A549 (cell line): ENCODE results near the gene FAR2. TPM values are rescaled to one million over a fixed set of nuclear protein-coding genes. Genes with fewer than 3 reads are reported as not detected.

ENCODE experiments used
- ATAC-seq, 2 experiments: fragments of 200-7000 bp in 1 of 2; fragments of >200 bp in 1 of 2; cut with Nextera tagmentation in 1 of 2; cut with Tn5 transposase in 1 of 2; 3 replicates each; pipeline versions ENCODE4 v1.8.0 to v1.9.1; 2018 to 2020; ENCODE audit warnings: mild to moderate bottlenecking in 1 of 2, moderate library complexity in 1 of 2
- CTCF ChIA-PET: fragments of 300-600 bp; sonication (Branson Sonifier 250); formaldehyde crosslinking; extraction: SDS; loops from one replicate; lab custom pipeline; 2021; ENCODE audit warnings: antibody characterized with exemption, inconsistent platforms; lab: Yijun Ruan, JAX
- POLR2A ChIA-PET: fragments of 350-600 bp; formaldehyde crosslinking; extraction: SDS; loops from one replicate; lab custom pipeline; 2021; ENCODE audit warnings: antibody characterized with exemption, inconsistent platforms; lab: Yijun Ruan, JAX
- DNase-seq, 2 experiments: peaks; one replicate each; pipeline versions ENCODE4 v3.0.0 to v3.0.0-alpha.2; 2011 to 2016; ENCODE audit warnings: low read depth in 1 of 2, low spot score in 1 of 2
- FAIRE-seq: peaks from 2 replicates; lab custom pipeline; 2011; peaks lifted over from hg19 to GRCh38; lab: Jason Lieb, UNC
- H3K27ac ChIP-seq, 2 experiments: fragments of >200 bp; sonication (Bioruptor Twin); formaldehyde crosslinking; 3 replicates each; pipeline ENCODE4 v1.5.1; 2016 to 2017
- H3K4me1 ChIP-seq: fragments of >200 bp; sonication (Bioruptor Twin); formaldehyde crosslinking; 3 replicates; pipeline ENCODE4 v1.6.1; 2016
- H3K4me2 ChIP-seq: fragments of >200 bp; sonication (Bioruptor Twin); formaldehyde crosslinking; 3 replicates; pipeline ENCODE4 v1.6.1; 2016
- H3K4me3 ChIP-seq: fragments of >200 bp; sonication (Bioruptor Twin); formaldehyde crosslinking; 3 replicates; pipeline ENCODE4 v1.5.1; 2016
- H3K9me3 ChIP-seq: fragments of >200 bp; sonication (Bioruptor Twin); formaldehyde crosslinking; 3 replicates; pipeline ENCODE4 v1.6.1; 2016
- BHLHE40 ChIP-seq: IDR thresholded peaks from 2 replicates; pipeline ENCODE4 v1.6.1; 2012; ENCODE audit warnings: low read depth, low read length, inconsistent platforms
- CBX2 ChIP-seq: fragments of 200-600 bp; sonication (generic); IDR thresholded peaks from 2 replicates; pipeline ENCODE4 v1.6.1; 2016; ENCODE audit warnings: low read depth, mild to moderate bottlenecking, borderline replicate concordance
- CBX8 ChIP-seq: fragments of 200-600 bp; sonication (generic); IDR thresholded peaks from 2 replicates; pipeline ENCODE4 v1.6.1; 2016
- CEBPB ChIP-seq, 2 experiments: fragments of >200 bp in 1 of 2; sonication (Bioruptor Twin) in 1 of 2; formaldehyde crosslinking in 1 of 2; IDR thresholded peaks; 2 replicates each; pipeline ENCODE4 v1.6.1; 2012 to 2016
- CHD2 ChIP-seq: fragments of 150-350 bp; IDR thresholded peaks from 2 replicates; pipeline ENCODE4 v1.6.1; 2014; ENCODE audit warnings: low read length; ENCODE audit not compliant: partially characterized antibody
- EHMT2 ChIP-seq: fragments of 200-600 bp; sonication (generic); IDR thresholded peaks from 2 replicates; pipeline ENCODE4 v1.6.1; 2016; ENCODE audit warnings: antibody characterized with exemption, low read depth, mild to moderate bottlenecking, moderate library complexity
- EP300 ChIP-seq, 2 experiments: fragments of >200 bp; sonication (Bioruptor Twin); formaldehyde crosslinking; IDR thresholded peaks; 2 replicates in 1 of 2; 3 replicates in 1 of 2; pipeline ENCODE4 v1.6.1; 2016 to 2017
- FOSL2 ChIP-seq, 2 experiments: fragments of 450-650 bp in 1 of 2; fragments of >200 bp in 1 of 2; sonication (Bioruptor Twin) in 1 of 2; formaldehyde crosslinking; IDR thresholded peaks; 2 replicates each; pipeline versions ENCODE4 v1.5.0 to v1.6.1; 2016 to 2020; ENCODE audit warnings: mild to moderate bottlenecking in 1 of 2, moderate library complexity in 1 of 2
- FOXS1 ChIP-seq: fragments of 250-450 bp; sonication (Bioruptor Pico); IDR thresholded peaks from 2 replicates; pipeline ENCODE4 v1.5.0; 2020; ENCODE audit warnings: mild to moderate bottlenecking, moderate library complexity
- HDAC2 ChIP-seq: fragments of 200-600 bp; sonication (generic); IDR thresholded peaks from 2 replicates; pipeline ENCODE4 v1.6.1; 2016
- HOXA7 ChIP-seq: fragments of 250-450 bp; sonication (Bioruptor Pico); IDR thresholded peaks from 2 replicates; pipeline ENCODE4 v1.5.0; 2020; ENCODE audit warnings: mild to moderate bottlenecking, moderate library complexity
- HOXB13 ChIP-seq: fragments of 250-450 bp; sonication (Bioruptor Pico); IDR thresholded peaks from 2 replicates; pipeline ENCODE4 v1.5.0; 2020; ENCODE audit warnings: low read depth, mild to moderate bottlenecking, moderate library complexity
- KDM5A ChIP-seq: fragments of 200-600 bp; sonication (generic); IDR thresholded peaks from 2 replicates; pipeline ENCODE4 v1.6.1; 2016; ENCODE audit warnings: antibody characterized with exemption, mild to moderate bottlenecking
- MAFK ChIP-seq: fragments of 450-650 bp; IDR thresholded peaks from 2 replicates; pipeline ENCODE4 v1.6.1; 2014; ENCODE audit not compliant: partially characterized antibody
- NFE2L2 ChIP-seq: fragments of 150-350 bp; conservative IDR thresholded peaks from 2 replicates; pipeline ENCODE4 v1.6.1; 2014; ENCODE audit warnings: low read length
- NPAS2 ChIP-seq: fragments of 250-450 bp; sonication (Bioruptor Pico); IDR thresholded peaks from 2 replicates; pipeline ENCODE4 v1.8.0; 2022; ENCODE audit warnings: mild to moderate bottlenecking, moderate library complexity, borderline replicate concordance
- PBX3 ChIP-seq: IDR thresholded peaks from 2 replicates; pipeline ENCODE4 v1.6.1; 2012
- PHF8 ChIP-seq: fragments of 200-600 bp; sonication (generic); IDR thresholded peaks from 2 replicates; pipeline ENCODE4 v1.6.1; 2016; ENCODE audit warnings: low read depth, mild to moderate bottlenecking, antibody characterized with exemption, moderate library complexity, borderline replicate concordance
- POLR2A ChIP-seq: IDR thresholded peaks from 2 replicates; pipeline ENCODE4 v1.6.1; 2012; ENCODE audit warnings: mild to moderate bottlenecking, low read length
- POLR2AphosphoS2 ChIP-seq: conservative IDR thresholded peaks from 2 replicates; pipeline ENCODE4 v1.6.1; 2012; ENCODE audit warnings: low read length, improper control_type of control experiment, inconsistent platforms
- RAD21 ChIP-seq, 2 experiments: fragments of >200 bp in 1 of 2; sonication (Bioruptor Twin) in 1 of 2; formaldehyde crosslinking in 1 of 2; IDR thresholded peaks in 1 of 2; conservative IDR thresholded peaks in 1 of 2; 2 replicates in 1 of 2; 3 replicates in 1 of 2; pipeline ENCODE4 v1.6.1; 2012 to 2018; ENCODE audit warnings: inconsistent platforms in 1 of 2
- RARB ChIP-seq: fragments of 250-450 bp; sonication (Bioruptor Pico); IDR thresholded peaks from 2 replicates; pipeline ENCODE4 v1.8.0; 2021; ENCODE audit warnings: mild to moderate bottlenecking, moderate library complexity
- RCOR1 ChIP-seq: fragments of 150-350 bp; IDR thresholded peaks from 2 replicates; pipeline ENCODE4 v1.6.1; 2014; ENCODE audit warnings: antibody characterized with exemption, low read length, low read depth
- RFX5 ChIP-seq: fragments of 450-650 bp; IDR thresholded peaks from 2 replicates; pipeline ENCODE4 v1.7.1; 2014; ENCODE audit warnings: antibody characterized with exemption, mild to moderate bottlenecking, moderate library complexity
- RNF2 ChIP-seq: fragments of 200-600 bp; sonication (generic); IDR thresholded peaks from 2 replicates; pipeline ENCODE4 v1.6.1; 2016; ENCODE audit warnings: low read depth, mild to moderate bottlenecking, antibody characterized with exemption, moderate library complexity, borderline replicate concordance
- SMC3 ChIP-seq: fragments of >200 bp; sonication (Bioruptor Twin); formaldehyde crosslinking; IDR thresholded peaks from 3 replicates; pipeline ENCODE4 v1.6.1; 2018; ENCODE audit warnings: inconsistent platforms
- SREBF2 ChIP-seq: fragments of 450-650 bp; IDR thresholded peaks from 2 replicates; pipeline ENCODE4 v1.6.1; 2014; ENCODE audit warnings: mild to moderate bottlenecking, moderate library complexity
- ZC3H11A ChIP-seq: fragments of 450-650 bp; IDR thresholded peaks from 2 replicates; pipeline ENCODE4 v1.6.1; 2014; ENCODE audit warnings: antibody characterized with exemption, mild to moderate bottlenecking
- WGBS: methylation state at CpG from one replicate; pipeline ENCODE4 v1.1.6; 2017; ENCODE audit errors: missing lambda C conversion rate; 5-methylcytosine and 5-hydroxymethylcytosine counted together
- polyA plus RNA-seq, 4 experiments: library from polyadenylated mRNA; depleted of rRNA in 3 of 4; stranded (reverse); fragments of >200 nt; fragmentation: RNase III in 1 of 4; extraction: RNeasy Plus Mini Kit Qiagen cat#74134 plus additional on column Dnase treatment in 1 of 4; gene quantifications; 2 replicates in 3 of 4; 3 replicates in 1 of 4; pipeline ENCODE4 v1.2.3, GENCODE V29; 2011 to 2017
- TF ChIP-seq, protein P1 (sequence below): fragments of 250-450 bp; sonication (Bioruptor Pico); IDR thresholded peaks from 2 replicates; pipeline ENCODE4 v1.5.0; 2020; ENCODE audit warnings: low read depth, mild to moderate bottlenecking, moderate library complexity
- TF ChIP-seq, protein P2 (sequence below): IDR thresholded peaks from 2 replicates; pipeline ENCODE4 v1.6.1; 2012; ENCODE audit warnings: low read depth, borderline replicate concordance
- TF ChIP-seq, protein P3 (sequence below): fragments of >200 bp; sonication (Bioruptor Twin); formaldehyde crosslinking; IDR thresholded peaks from 3 replicates; pipeline ENCODE4 v1.5.1; 2016

The FAR2 gene
- polyA plus RNA-seq, 2 of the 4 experiments (the other 2 are of a cell fraction): 0.06 TPM; not detected in 1

GRCh38 chr12:29198901-29199300 lies 49.8 kb downstream of the FAR2 start:
- DNase-seq (no peak), ATAC-seq (no peak), FAIRE-seq (no peak)
- POLR2A ChIA-PET: no interaction called here
- CTCF ChIA-PET: no interaction called here
- WGBS: 20% methylated on average over 1 of the region's 1 CpG
- Histone ChIP-seq H3K27ac (no peak overlapping the region), H3K4me2 (no peak overlapping the region), H3K4me1 (no peaks in the 10 kb centered on the region), H3K9me3 (no peaks in the 10 kb centered on the region), H3K4me3 (no peak overlapping the region)
- TF ChIP-seq, protein P1, sequence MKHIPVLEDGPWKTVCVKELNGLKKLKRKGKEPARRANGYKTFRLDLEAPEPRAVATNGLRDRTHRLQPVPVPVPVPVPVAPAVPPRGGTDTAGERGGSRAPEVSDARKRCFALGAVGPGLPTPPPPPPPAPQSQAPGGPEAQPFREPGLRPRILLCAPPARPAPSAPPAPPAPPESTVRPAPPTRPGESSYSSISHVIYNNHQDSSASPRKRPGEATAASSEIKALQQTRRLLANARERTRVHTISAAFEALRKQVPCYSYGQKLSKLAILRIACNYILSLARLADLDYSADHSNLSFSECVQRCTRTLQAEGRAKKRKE (CRISPR knock-in tag): no peak
- TF ChIP-seq CEBPB (IDR thresholded peaks at IDR 0.05): no peak
- TF ChIP-seq HOXB13 (CRISPR knock-in tag): no peak
- no peak for TF ChIP-seq NPAS2 (CRISPR knock-in tag)
- TF ChIP-seq SREBF2: no peak
- no peak for TF ChIP-seq PBX3
- no peak for TF ChIP-seq BHLHE40
- no peak for TF ChIP-seq CBX2
- TF ChIP-seq KDM5A: no peak
- TF ChIP-seq CBX8: no peak
- TF ChIP-seq FOSL2 (IDR thresholded peaks at IDR 0.05): no peak
- TF ChIP-seq FOSL2 (CRISPR knock-in tag; IDR thresholded peaks at IDR 0.05): no peak
- no peak for TF ChIP-seq RFX5
- TF ChIP-seq HOXA7: no peak
- no peak for TF ChIP-seq HDAC2
- no peak for TF ChIP-seq PHF8
- TF ChIP-seq NFE2L2: no peak
- TF ChIP-seq POLR2AphosphoS2: no peak

- POLR2A ChIA-PET: no interaction called here
- H3K27ac ChIP-seq: no peak overlapping the region
- no peak overlapping the region for H3K4me2 ChIP-seq
- no peak for TF ChIP-seq MAFK
- no peak for TF ChIP-seq EHMT2
- TF ChIP-seq NPAS2 (CRISPR knock-in tag): no peak
- TF ChIP-seq CEBPB (IDR thresholded peaks at IDR 0.05): no peak
- TF ChIP-seq CHD2: no peak
- no peak for TF ChIP-seq FOXS1 (CRISPR knock-in tag)
- no peak for TF ChIP-seq KDM5A
- TF ChIP-seq, protein P2, sequence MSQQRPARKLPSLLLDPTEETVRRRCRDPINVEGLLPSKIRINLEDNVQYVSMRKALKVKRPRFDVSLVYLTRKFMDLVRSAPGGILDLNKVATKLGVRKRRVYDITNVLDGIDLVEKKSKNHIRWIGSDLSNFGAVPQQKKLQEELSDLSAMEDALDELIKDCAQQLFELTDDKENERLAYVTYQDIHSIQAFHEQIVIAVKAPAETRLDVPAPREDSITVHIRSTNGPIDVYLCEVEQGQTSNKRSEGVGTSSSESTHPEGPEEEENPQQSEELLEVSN: no peak
- no peak for TF ChIP-seq SMC3
- TF ChIP-seq RAD21 (conservative IDR thresholded peaks at IDR 0.05 in 1 of 2, IDR thresholded peaks at IDR 0.05 in 1 of 2): no peak
- TF ChIP-seq RCOR1: no peak
- no peak for TF ChIP-seq CBX2
- no peak for TF ChIP-seq RNF2
- TF ChIP-seq, protein P3, sequence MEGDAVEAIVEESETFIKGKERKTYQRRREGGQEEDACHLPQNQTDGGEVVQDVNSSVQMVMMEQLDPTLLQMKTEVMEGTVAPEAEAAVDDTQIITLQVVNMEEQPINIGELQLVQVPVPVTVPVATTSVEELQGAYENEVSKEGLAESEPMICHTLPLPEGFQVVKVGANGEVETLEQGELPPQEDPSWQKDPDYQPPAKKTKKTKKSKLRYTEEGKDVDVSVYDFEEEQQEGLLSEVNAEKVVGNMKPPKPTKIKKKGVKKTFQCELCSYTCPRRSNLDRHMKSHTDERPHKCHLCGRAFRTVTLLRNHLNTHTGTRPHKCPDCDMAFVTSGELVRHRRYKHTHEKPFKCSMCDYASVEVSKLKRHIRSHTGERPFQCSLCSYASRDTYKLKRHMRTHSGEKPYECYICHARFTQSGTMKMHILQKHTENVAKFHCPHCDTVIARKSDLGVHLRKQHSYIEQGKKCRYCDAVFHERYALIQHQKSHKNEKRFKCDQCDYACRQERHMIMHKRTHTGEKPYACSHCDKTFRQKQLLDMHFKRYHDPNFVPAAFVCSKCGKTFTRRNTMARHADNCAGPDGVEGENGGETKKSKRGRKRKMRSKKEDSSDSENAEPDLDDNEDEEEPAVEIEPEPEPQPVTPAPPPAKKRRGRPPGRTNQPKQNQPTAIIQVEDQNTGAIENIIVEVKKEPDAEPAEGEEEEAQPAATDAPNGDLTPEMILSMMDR: no peak
- no peak for TF ChIP-seq RFX5
- no peak for TF ChIP-seq ZC3H11A
- TF ChIP-seq POLR2A: no peak
- TF ChIP-seq EP300 (IDR thresholded peaks at IDR 0.05): no peak
- TF ChIP-seq RARB (CRISPR knock-in tag): no peak
- TF ChIP-seq, all 56 proteins: peak for 0
- no peak for DNase-seq
- H3K4me3 ChIP-seq: no peak overlapping the region
- no peak for FAIRE-seq
- no peak for ATAC-seq
- no peaks in the 10 kb centered on the region for H3K9me3 ChIP-seq
- H3K4me1 ChIP-seq: no peaks in the 10 kb centered on the region
- CTCF ChIA-PET: no interaction called here
- 8% methylated on average over 5 of the region's 5 CpGs for WGBS
Observed at GRCh38 chr12:29200586-29200985, 51.5 kb downstream of the FAR2 start.
